B cell (primary cell): ENCODE data around the gene SLC2A9. TPM values are rescaled to one million over a fixed set of nuclear protein-coding genes. Genes with fewer than 3 reads are reported as not detected.

Source experiments
- ATAC-seq: fragments of 200-7000 bp; cut with Tn5 transposase; one replicate; pipeline ENCODE4 v1.10.0; 2021; ENCODE audit warnings: low read depth, mild to moderate bottlenecking, moderate number of reproducible peaks, moderate library complexity
- CTCF ChIA-PET: fragments of 350-600 bp; sonication (Branson Sonifier 250); formaldehyde crosslinking; loops from one replicate; lab custom pipeline; 2021; ENCODE audit warnings: antibody characterized with exemption, inconsistent platforms; lab: Charles Lee
- POLR2A ChIA-PET: fragments of 350-600 bp; sonication (Branson Sonifier 250); formaldehyde crosslinking; loops from one replicate; lab custom pipeline; 2021; ENCODE audit warnings: antibody characterized with exemption; lab: Charles Lee
- DNase-seq: peaks from one replicate; pipeline ENCODE4 v3.0.0; 2013
- H2AFZ ChIP-seq: 2 replicates; pipeline ENCODE4 v1.6.1; 2012; ENCODE audit warnings: mild to moderate bottlenecking, low read depth, low read length; ENCODE audit not compliant: insufficient read depth, poor library complexity, severe bottlenecking
- H3K27ac ChIP-seq, 2 donors: 1 replicate in 1 of 2; 2 replicates in 1 of 2; pipeline ENCODE4 v1.5.1; 2012 to 2013; ENCODE audit warnings: low read length in 2 of 2, mild to moderate bottlenecking in 2 of 2, moderate library complexity in 1 of 2
- H3K27me3 ChIP-seq, 4 experiments: fragments of 200-600 bp in 1 of 4; sonication (generic) in 1 of 4; replicated peaks in 1 of 4; 1 replicate in 2 of 4; 2 replicates in 2 of 4; pipeline versions ENCODE4 v1.6.1 to v1.7.0; 2013 to 2016; ENCODE audit warnings: low read length in 3 of 4, mild to moderate bottlenecking in 2 of 4, mixed read lengths in 1 of 4, moderate library complexity in 1 of 4; ENCODE audit not compliant: insufficient read depth in 4 of 4, control insufficient read depth in 3 of 4; ENCODE audit errors: control extremely low read depth in 1 of 4
- H3K36me3 ChIP-seq, 2 experiments: replicated peaks in 1 of 2; 1 replicate in 1 of 2; 2 replicates in 1 of 2; pipeline versions ENCODE4 v1.6.1 to v1.7.1; 2013; ENCODE audit warnings: low read length in 1 of 2; ENCODE audit not compliant: insufficient read depth in 2 of 2, control insufficient read depth in 1 of 2; ENCODE audit errors: control extremely low read depth in 1 of 2, extremely low read depth in 1 of 2
- H3K4me1 ChIP-seq, 2 donors: fragments of 200-600 bp in 1 of 2; sonication (generic) in 1 of 2; 1 replicate in 1 of 2; 2 replicates in 1 of 2; pipeline versions ENCODE4 v1.5.1 to v1.6.1; 2013 to 2017; ENCODE audit warnings: low read length in 2 of 2; ENCODE audit not compliant: control insufficient read depth in 2 of 2, insufficient read depth in 2 of 2
- H3K4me2 ChIP-seq: replicated peaks from 2 replicates; pipeline ENCODE3; 2012; ENCODE audit warnings: mild to moderate bottlenecking, low read depth, low read length; ENCODE audit not compliant: poor library complexity, severe bottlenecking
- H3K4me3 ChIP-seq, 5 experiments: fragments of 200-600 bp in 1 of 5; sonication (generic) in 1 of 5; 1 replicate in 3 of 5; 2 replicates in 2 of 5; pipeline versions ENCODE4 v1.5.1 to v1.7.0; 2011 to 2016; ENCODE audit warnings: low read length in 4 of 5, mild to moderate bottlenecking in 4 of 5, low read depth in 2 of 5, control low read depth in 1 of 5, moderate library complexity in 1 of 5; ENCODE audit not compliant: insufficient read depth in 1 of 5; ENCODE audit errors: control extremely low read depth in 1 of 5, extremely low read depth in 1 of 5
- H3K79me2 ChIP-seq: fragments of 200-600 bp; sonication (generic); one replicate; pipeline ENCODE4 v1.6.0; 2016; ENCODE audit warnings: low read length; ENCODE audit not compliant: control insufficient read depth, insufficient read depth
- H3K9ac ChIP-seq: fragments of 200-600 bp; sonication (generic); 2 replicates; pipeline ENCODE4 v1.6.1; 2017; ENCODE audit warnings: mild to moderate bottlenecking, low read length, moderate library complexity
- H3K9me3 ChIP-seq, 3 donors: one replicate each; pipeline versions ENCODE4 v1.6.1 to v1.7.1; 2013; ENCODE audit warnings: low read length in 2 of 3; ENCODE audit not compliant: control insufficient read depth in 2 of 3, insufficient read depth in 1 of 3; ENCODE audit errors: control extremely low read depth in 1 of 3
- H4K20me1 ChIP-seq: 2 replicates; pipeline ENCODE4 v1.6.0; 2012; ENCODE audit warnings: mild to moderate bottlenecking, low read length; ENCODE audit not compliant: insufficient read depth, control insufficient read depth, poor library complexity, severe bottlenecking
- H3K27ac Mint-ChIP-seq: one replicate; pipeline ENCODE4 v1.8.0; 2021; ENCODE audit warnings: mixed read lengths
- H3K27me3 Mint-ChIP-seq: one replicate; pipeline ENCODE4 v1.8.0; 2021; ENCODE audit warnings: mixed read lengths
- H3K4me1 Mint-ChIP-seq: one replicate; pipeline ENCODE4 v1.8.0; 2021; ENCODE audit warnings: mixed read lengths
- H3K4me3 Mint-ChIP-seq: one replicate; pipeline ENCODE4 v1.8.0; 2021; ENCODE audit warnings: mixed read lengths
- H3K9me3 Mint-ChIP-seq: one replicate; pipeline ENCODE4 v1.8.0; 2022; ENCODE audit warnings: mixed read lengths; ENCODE audit not compliant: insufficient read depth
- EZH2 ChIP-seq: IDR thresholded peaks from 2 replicates; pipeline ENCODE4 v1.6.1; 2012; ENCODE audit warnings: borderline replicate concordance, low read depth, mild to moderate bottlenecking, moderate library complexity, low read length; ENCODE audit not compliant: insufficient read depth, poor library complexity, severe bottlenecking
- WGBS: methylation state at CpG from one replicate; pipeline ENCODE4 v1.1.5; 2013; ENCODE audit warnings: missing lambda C conversion rate; ENCODE audit not compliant: insufficient coverage; 5-methylcytosine and 5-hydroxymethylcytosine counted together
- intact Hi-C: fragments of 100-400 bp; cut with micrococcal nuclease; formaldehyde crosslinking; loops from one replicate; pipeline ENCODE4 v1.10.0; 2022
- polyA plus RNA-seq: library from polyadenylated mRNA; depleted of rRNA; stranded (reverse); fragments of >200 nt; gene quantifications from 2 replicates; pipeline ENCODE4 v1.2.3, GENCODE V29; 2012
- total RNA-seq, 2 donors: library from RNA; stranded (reverse); fragments of 120-200 nt in 1 of 2; gene quantifications; 1 replicate in 1 of 2; 2 replicates in 1 of 2; pipeline versions ENCODE4 v1.2.3 to v1.2.4, GENCODE V29; 2013 to 2022
- TF ChIP-seq, protein P1 (sequence below): fragments of 200-600 bp; IDR thresholded peaks from one replicate; pipeline ENCODE4 v1.8.0; 2022; ENCODE audit warnings: antibody characterized with exemption, mild to moderate bottlenecking

The SLC2A9 gene
- total and polyA plus RNA-seq, 2 donors (not counting 1 experiment from before 2014, with no cell fraction given): 0.89 to 2.1 TPM

DNA sequence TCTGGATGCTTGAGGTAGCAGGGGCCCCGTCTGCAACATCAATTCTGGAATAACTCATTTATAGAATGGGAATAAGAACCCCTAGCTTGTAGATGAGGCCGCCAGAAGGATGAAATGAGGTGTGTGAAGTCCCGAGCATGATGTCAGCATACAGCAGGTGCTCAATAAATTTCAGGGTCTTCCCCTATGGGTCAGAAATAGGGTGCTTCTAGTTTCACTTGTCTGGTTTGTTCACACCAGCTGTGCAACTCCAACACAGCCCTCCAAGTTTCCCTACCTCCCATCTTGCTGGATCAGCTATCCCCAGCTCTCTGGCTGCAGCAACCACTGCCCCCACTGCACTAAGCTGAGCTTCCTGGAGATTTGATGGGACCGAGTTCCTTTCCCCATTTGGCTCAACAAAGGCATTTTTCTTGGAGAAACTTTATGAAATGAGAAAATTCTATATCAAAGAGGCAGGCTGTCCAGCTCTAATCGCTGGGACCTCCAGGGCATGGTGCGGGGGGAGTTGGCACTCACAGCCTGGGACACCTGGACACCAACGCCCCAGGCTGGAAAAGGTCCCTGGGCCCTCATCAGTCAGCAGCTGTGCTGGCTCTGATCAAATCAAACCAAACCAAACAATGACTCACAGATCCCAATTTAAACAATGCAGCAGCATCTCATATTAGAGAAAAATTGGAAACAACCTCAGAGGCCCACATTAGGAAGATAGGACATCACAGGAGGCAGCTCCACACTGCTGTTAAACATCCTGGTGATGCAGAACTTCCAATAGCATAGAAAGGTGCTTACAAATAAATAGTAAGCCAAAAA, 13.3 kb downstream of the SLC2A9 start:
- H3K27ac ChIP-seq: no peak overlapping the region
- no peaks in the 10 kb centered on the region for H3K27me3 ChIP-seq
- Mint-ChIP-seq H3K27me3 (no peaks in the 10 kb centered on the region), H3K27ac (no peak overlapping the region), H3K9me3 (no peaks in the 10 kb centered on the region), H3K4me1 (peaks cover 24% of the 10 kb centered on the region), H3K4me3 (no peak overlapping the region)
- H3K4me2 ChIP-seq: no peak overlapping the region
- ChIA-PET POLR2A (no interaction called here), CTCF (interaction anchor here (0.9 kb wide), 1 partner anchor 9 kb away, joined by 3 read pairs; no protein-coding TSS in a partner anchor)
- no peak for DNase-seq
- H3K9ac ChIP-seq: no peak overlapping the region
- no peak overlapping the region for H2AFZ ChIP-seq
- no peaks in the 10 kb centered on the region for H4K20me1 ChIP-seq
- H3K9me3 ChIP-seq: no peaks in the 10 kb centered on the region
- 94% methylated on average over 3 of the region's 7 CpGs for WGBS
- H3K36me3 ChIP-seq: no peaks in the 10 kb centered on the region
- ATAC-seq: no peak
- no peak overlapping the region for H3K4me3 ChIP-seq
- TF ChIP-seq, protein P1, sequence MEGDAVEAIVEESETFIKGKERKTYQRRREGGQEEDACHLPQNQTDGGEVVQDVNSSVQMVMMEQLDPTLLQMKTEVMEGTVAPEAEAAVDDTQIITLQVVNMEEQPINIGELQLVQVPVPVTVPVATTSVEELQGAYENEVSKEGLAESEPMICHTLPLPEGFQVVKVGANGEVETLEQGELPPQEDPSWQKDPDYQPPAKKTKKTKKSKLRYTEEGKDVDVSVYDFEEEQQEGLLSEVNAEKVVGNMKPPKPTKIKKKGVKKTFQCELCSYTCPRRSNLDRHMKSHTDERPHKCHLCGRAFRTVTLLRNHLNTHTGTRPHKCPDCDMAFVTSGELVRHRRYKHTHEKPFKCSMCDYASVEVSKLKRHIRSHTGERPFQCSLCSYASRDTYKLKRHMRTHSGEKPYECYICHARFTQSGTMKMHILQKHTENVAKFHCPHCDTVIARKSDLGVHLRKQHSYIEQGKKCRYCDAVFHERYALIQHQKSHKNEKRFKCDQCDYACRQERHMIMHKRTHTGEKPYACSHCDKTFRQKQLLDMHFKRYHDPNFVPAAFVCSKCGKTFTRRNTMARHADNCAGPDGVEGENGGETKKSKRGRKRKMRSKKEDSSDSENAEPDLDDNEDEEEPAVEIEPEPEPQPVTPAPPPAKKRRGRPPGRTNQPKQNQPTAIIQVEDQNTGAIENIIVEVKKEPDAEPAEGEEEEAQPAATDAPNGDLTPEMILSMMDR: no peak
- no peak for TF ChIP-seq EZH2
- H3K79me2 ChIP-seq: no peaks in the 10 kb centered on the region
- peaks cover 18 to 21% of the 10 kb centered on the region in 2 donors for H3K4me1 ChIP-seq
- intact Hi-C loops: no loop called here

DNA sequence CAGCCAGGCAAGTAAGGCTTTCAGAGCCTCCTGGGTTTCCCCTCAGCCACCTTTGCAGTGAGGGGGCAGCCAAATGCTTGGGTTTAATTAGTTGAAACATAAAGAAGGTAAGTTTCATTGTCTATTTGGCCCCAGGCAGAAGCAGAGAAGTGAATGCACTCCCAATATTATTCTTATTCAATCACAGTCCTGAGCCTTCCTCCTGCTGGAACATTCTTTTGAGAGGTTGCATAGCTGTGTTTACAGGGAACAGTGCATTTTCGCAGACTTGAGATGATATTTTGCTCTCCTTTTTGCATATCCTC, 13.9 kb downstream of the SLC2A9 start:
- H3K4me3 Mint-ChIP-seq: no peak overlapping the region
- 83% methylated on average over 1 of the region's 1 CpG for WGBS
- no peak for DNase-seq
- no peaks in the 10 kb centered on the region for H3K9me3 Mint-ChIP-seq
- ChIA-PET CTCF (interaction anchor here (0.9 kb wide), 1 partner anchor 9 kb away, joined by 3 read pairs; no protein-coding TSS in a partner anchor), POLR2A (no interaction called here)
- Histone ChIP-seq H3K4me2 (no peak overlapping the region), H3K36me3 (no peaks in the 10 kb centered on the region), H4K20me1 (no peaks in the 10 kb centered on the region), H3K27me3 (no peaks in the 10 kb centered on the region), H3K9me3 (no peaks in the 10 kb centered on the region), H3K79me2 (no peaks in the 10 kb centered on the region), H2AFZ (no peak overlapping the region), H3K27ac (no peak overlapping the region), H3K4me1 (peaks cover 18 to 21% of the 10 kb centered on the region in 2 donors), H3K9ac (no peak overlapping the region), H3K4me3 (no peak overlapping the region)
- H3K27ac Mint-ChIP-seq: no peak overlapping the region
- peaks cover 24% of the 10 kb centered on the region for H3K4me1 Mint-ChIP-seq
- intact Hi-C loops: no loop called here
- no peak for ATAC-seq
- TF ChIP-seq, protein P1: no peak
- no peaks in the 10 kb centered on the region for H3K27me3 Mint-ChIP-seq
